Upper lobe of left lung (tissue), 6 donors: ENCODE data around the gene IRF2. TPM values are rescaled to one million over a fixed set of nuclear protein-coding genes. Genes with fewer than 3 reads are reported as not detected.
A peak's percentile ranks its signal among the peaks of the same experiment; 100 is the strongest.

ENCODE experiments used
- ATAC-seq, 2 donors: fragments of 200-7000 bp; cut with Tn5 transposase; one replicate each; pipeline ENCODE4 v1.9.1; 2022; ENCODE audit warnings: mild to moderate bottlenecking in 2 of 2, moderate library complexity in 2 of 2; ENCODE audit not compliant: low FRiP score in 2 of 2
- DNase-seq, 2 donors: peaks; one replicate each; pipeline ENCODE4 v3.0.0-alpha.2; 2019 to 2020
- H3K27ac ChIP-seq, 4 donors: fragments of 200-600 bp; sonication (generic); one replicate each; pipeline ENCODE4 v1.5.1; 2016 to 2019
- H3K27me3 ChIP-seq, 4 donors: fragments of 200-600 bp; sonication (generic); one replicate each; pipeline ENCODE4 v1.5.1; 2017 to 2019
- H3K36me3 ChIP-seq, 4 donors: fragments of 200-600 bp; sonication (generic); one replicate each; pipeline ENCODE4 v1.5.1; 2016 to 2019
- H3K4me1 ChIP-seq, 4 donors: fragments of 200-600 bp; sonication (generic); one replicate each; pipeline ENCODE4 v1.5.1; 2018 to 2019
- H3K4me3 ChIP-seq, 4 donors: fragments of 200-600 bp; sonication (generic); one replicate each; pipeline ENCODE4 v1.5.1; 2017 to 2019; ENCODE audit warnings: mild to moderate bottlenecking in 2 of 4, moderate library complexity in 1 of 4
- H3K9me3 ChIP-seq, 4 donors: fragments of 200-600 bp; sonication (generic); one replicate each; pipeline ENCODE4 v1.5.1; 2018 to 2019
- EP300 ChIP-seq, 4 donors: sonication (generic); formaldehyde crosslinking; IDR thresholded peaks; one replicate each; pipeline ENCODE4 v1.5.1; 2017; ENCODE audit warnings: antibody characterized with exemption in 4 of 4, control low read depth in 2 of 4
- POLR2A ChIP-seq, 4 donors: fragments of 450-650 bp; IDR thresholded peaks; one replicate each; pipeline ENCODE4 v1.5.1; 2016 to 2017; ENCODE audit warnings: antibody characterized with exemption in 4 of 4, mild to moderate bottlenecking in 2 of 4
- POLR2AphosphoS5 ChIP-seq, 2 donors: sonication (generic); formaldehyde crosslinking; IDR thresholded peaks; one replicate each; pipeline ENCODE4 v1.5.1; 2017; ENCODE audit warnings: antibody characterized with exemption in 2 of 2
- WGBS, 2 donors: methylation state at CpG; one replicate each; pipeline ENCODE4 v1.1.5; 2017 to 2018; 5-methylcytosine and 5-hydroxymethylcytosine counted together
- total RNA-seq, 6 donors: library from RNA; depleted of rRNA in 4 of 6; stranded (reverse); fragments of >200 nt in 4 of 6; gene quantifications; one replicate each; pipeline versions ENCODE4 v1.1.0 to v1.2.1, GENCODE V29; 2016 to 2021
- TF ChIP-seq, protein P1 (sequence below), 6 experiments: fragments of 450-650 bp in 4 of 6; fragments of 200-600 bp in 2 of 6; sonication (generic) in 2 of 6; IDR thresholded peaks; one replicate each; pipeline ENCODE4 v1.5.1; 2016 to 2019; ENCODE audit warnings: antibody characterized with exemption in 6 of 6
- donor health status: DM: no; HTN: no; CAD: no; lungs with moderate emphysema.
- donor health status: DM: no; HTN: yes; CAD: no; lungs with severe emphysema.

IRF2 gene
- total RNA-seq, 6 donors from 2014 or later, result 25.5 to 46.1 (median 41.7) TPM

DNA sequence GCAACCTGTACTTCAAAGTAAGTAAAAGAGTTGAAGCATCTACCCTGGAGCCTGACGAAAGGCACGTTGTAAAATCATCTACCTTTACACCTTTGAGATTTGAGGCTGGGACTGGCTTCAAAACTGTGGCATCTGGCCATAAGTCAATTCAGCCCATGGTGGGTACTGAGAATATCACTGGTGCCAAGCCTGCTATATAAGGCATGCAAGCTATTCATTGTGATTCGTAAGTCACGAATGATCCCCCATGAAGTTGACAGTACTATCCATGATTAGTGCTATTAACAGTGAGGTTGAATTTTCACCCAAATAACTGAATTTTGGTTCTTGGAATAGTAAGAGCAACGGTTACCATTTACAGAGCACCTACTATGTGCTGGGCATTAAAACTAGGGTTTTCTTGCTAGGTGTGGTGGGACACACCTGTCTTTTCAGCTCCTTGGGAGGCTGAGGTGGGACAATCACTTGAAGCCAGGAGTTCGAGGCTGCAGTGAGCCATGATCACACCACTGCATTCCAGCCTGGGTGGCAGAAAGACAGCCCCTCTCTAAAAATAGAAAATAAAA, 39.8 kb downstream of the IRF2 start:
- DNase-seq (no peak), ATAC-seq (no peak)
- H3K27me3 ChIP-seq, result no peaks in the 10 kb centered on the region
- WGBS, 2 donors, result 86 to 93% methylated on average over 6 of the region's 6 CpGs
- no peak for TF ChIP-seq POLR2AphosphoS5 (IDR thresholded peaks at IDR 0.05)
- TF ChIP-seq, protein P1, sequence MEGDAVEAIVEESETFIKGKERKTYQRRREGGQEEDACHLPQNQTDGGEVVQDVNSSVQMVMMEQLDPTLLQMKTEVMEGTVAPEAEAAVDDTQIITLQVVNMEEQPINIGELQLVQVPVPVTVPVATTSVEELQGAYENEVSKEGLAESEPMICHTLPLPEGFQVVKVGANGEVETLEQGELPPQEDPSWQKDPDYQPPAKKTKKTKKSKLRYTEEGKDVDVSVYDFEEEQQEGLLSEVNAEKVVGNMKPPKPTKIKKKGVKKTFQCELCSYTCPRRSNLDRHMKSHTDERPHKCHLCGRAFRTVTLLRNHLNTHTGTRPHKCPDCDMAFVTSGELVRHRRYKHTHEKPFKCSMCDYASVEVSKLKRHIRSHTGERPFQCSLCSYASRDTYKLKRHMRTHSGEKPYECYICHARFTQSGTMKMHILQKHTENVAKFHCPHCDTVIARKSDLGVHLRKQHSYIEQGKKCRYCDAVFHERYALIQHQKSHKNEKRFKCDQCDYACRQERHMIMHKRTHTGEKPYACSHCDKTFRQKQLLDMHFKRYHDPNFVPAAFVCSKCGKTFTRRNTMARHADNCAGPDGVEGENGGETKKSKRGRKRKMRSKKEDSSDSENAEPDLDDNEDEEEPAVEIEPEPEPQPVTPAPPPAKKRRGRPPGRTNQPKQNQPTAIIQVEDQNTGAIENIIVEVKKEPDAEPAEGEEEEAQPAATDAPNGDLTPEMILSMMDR (IDR thresholded peaks at IDR 0.05), result no peak
- TF ChIP-seq EP300 (IDR thresholded peaks at IDR 0.05), result no peak
- no peak for TF ChIP-seq POLR2A (IDR thresholded peaks at IDR 0.05)
- H3K9me3 ChIP-seq, result no peaks in the 10 kb centered on the region
- no peaks in the 10 kb centered on the region for H3K36me3 ChIP-seq
- peaks cover 35 to 57% (median 54%) of the 10 kb centered on the region in 4 donors for H3K4me1 ChIP-seq
- H3K27ac ChIP-seq, result no peak overlapping the region
- no peak overlapping the region for H3K4me3 ChIP-seq

DNA sequence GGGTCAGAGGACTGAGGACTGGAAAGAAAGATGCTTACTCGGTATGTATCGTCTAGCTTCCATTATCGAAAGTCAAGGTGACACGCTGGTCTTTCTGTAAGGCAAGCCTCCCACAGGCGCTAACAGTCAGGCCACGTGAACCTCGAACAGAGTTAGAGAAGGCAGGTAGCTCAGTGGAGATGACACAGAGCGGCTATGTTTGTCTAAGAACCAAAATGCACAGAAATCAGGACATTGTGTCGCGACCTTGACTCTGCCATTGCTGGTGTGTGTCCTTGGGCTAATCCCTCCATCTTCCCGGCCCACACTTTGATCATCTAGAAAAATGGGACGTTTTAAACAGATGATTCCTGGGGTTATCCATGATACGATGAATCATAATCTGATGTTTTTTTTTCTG, 40.3 kb downstream of the IRF2 start:
- peaks cover 33 to 55% (median 50%) of the 10 kb centered on the region in 4 donors for H3K4me1 ChIP-seq

DNA sequence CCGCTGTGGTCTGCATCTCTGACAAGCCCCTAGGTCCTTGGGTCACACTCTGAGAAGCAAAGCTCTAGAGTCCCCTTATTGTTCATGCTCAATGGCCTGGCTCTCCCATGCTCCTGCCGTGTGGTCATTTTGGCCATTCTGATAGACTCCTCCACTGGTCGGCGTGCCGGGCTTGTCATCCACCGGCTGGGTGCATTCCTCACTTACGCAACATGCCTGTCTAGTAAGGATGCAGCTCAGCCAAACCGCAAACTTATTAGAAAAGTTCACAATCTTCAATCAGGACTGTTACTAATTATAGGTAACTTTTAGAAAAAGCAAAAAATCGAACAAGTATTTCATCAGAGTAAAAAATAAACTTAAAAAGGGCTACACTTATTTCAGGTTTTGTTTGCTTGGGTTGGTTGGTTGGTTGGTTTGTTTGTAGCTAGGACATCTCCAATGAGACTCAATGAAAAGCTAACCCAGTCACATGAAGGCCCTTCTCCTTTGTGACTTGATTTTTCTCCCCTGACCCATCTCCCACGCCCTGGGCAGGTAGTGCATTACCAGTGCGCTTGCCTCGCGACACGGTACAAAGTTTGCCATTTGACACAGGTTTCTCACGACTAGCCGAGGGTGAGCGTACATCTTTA, 41.0 kb downstream of the IRF2 start:
- no peak for DNase-seq
- WGBS, 2 donors, result 89 to 93% methylated on average over 17 of the region's 17 CpGs
- peak in 1 of 2 donors; percentile 18 for ATAC-seq
- H3K9me3 ChIP-seq, result no peaks in the 10 kb centered on the region
- H3K36me3 ChIP-seq, result peaks cover 0 to 7% (median 2%) of the 10 kb centered on the region in 4 donors
- H3K27ac ChIP-seq, result peak overlapping the region in 2 of 4 donors; percentile 32 to 64
- H3K4me1 ChIP-seq, result peaks cover 29 to 49% (median 43%) of the 10 kb centered on the region in 4 donors
- no peaks in the 10 kb centered on the region for H3K27me3 ChIP-seq
- H3K4me3 ChIP-seq, result no peak overlapping the region
- TF ChIP-seq POLR2AphosphoS5 (IDR thresholded peaks at IDR 0.05), result no peak
- TF ChIP-seq POLR2A (IDR thresholded peaks at IDR 0.05), result peak in 1 of 4 donors; percentile 3
- TF ChIP-seq, protein P1 (IDR thresholded peaks at IDR 0.05), result no peak
- no peak for TF ChIP-seq EP300 (IDR thresholded peaks at IDR 0.05)

More for the DNA sequence above, 40.3 kb downstream of the IRF2 start:
- Histone ChIP-seq H3K9me3 (no peaks in the 10 kb centered on the region), H3K36me3 (peaks cover 0 to under 1% (median 0%) of the 10 kb centered on the region in 4 donors), H3K27ac (no peak overlapping the region), H3K4me3 (no peak overlapping the region), H3K27me3 (no peaks in the 10 kb centered on the region)
- ATAC-seq (no peak), DNase-seq (no peak)
- TF ChIP-seq, protein P1 (IDR thresholded peaks at IDR 0.05), result no peak
- TF ChIP-seq POLR2AphosphoS5 (IDR thresholded peaks at IDR 0.05) (no peak), POLR2A (IDR thresholded peaks at IDR 0.05) (no peak), EP300 (IDR thresholded peaks at IDR 0.05) (no peak)
- 96 to 97% methylated on average over 13 of the region's 13 CpGs for WGBS, 2 donors

DNA sequence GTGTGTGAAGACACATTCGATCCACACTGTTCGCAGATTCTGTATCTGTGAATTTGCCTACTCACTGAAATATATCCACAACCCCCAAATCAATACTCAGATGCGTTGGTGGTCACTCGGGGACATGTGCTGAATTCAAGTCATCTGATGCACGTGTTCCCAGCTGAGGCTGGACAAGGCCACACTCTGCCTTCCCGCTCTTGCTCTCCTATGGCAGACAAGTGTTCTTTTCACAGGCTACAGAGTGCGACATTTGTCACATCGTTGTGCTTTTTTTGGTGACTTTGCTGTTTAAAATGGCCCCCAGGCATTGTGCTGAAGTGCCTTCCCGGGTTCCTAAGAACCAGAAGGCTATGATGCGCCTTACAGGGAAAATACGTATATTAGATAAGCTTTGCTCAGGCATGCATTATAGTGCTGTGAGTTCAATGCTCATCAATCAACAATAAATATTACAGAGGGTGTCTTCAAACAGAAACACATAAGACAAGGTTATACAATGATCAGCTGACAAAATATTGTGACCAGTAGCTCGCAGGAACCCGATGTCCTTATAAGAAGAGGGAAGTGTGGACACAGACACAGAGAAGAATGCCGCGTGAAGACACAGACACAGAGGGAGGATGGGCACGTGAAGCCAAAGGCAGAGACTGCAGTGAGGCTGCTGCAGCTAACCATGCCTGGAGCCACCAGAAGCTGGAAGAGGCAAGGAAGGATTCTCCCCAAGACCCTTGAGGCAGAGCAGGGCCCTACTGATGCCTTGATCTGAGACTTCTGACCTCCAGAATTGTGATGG, 42.0 kb downstream of the IRF2 start:
- peaks cover 0 to 15% (median 4%) of the 10 kb centered on the region in 4 donors for H3K36me3 ChIP-seq
- peaks cover 23 to 50% (median 38%) of the 10 kb centered on the region in 4 donors for H3K4me1 ChIP-seq
- H3K27me3 ChIP-seq, result no peaks in the 10 kb centered on the region
- ATAC-seq, result peak in 1 of 2 donors; percentile 54
- no peak overlapping the region for H3K4me3 ChIP-seq
- TF ChIP-seq EP300 (IDR thresholded peaks at IDR 0.05) (no peak), POLR2A (IDR thresholded peaks at IDR 0.05) (peak in 1 of 4 donors; percentile 69)
- peak overlapping the region in 2 of 4 donors; percentile 32 to 66 for H3K27ac ChIP-seq
- WGBS, 2 donors, result 91 to 92% methylated on average over 16 of the region's 16 CpGs
- H3K9me3 ChIP-seq, result no peaks in the 10 kb centered on the region
- DNase-seq, result peak in 1 of 2 donors; percentile 55

DNA sequence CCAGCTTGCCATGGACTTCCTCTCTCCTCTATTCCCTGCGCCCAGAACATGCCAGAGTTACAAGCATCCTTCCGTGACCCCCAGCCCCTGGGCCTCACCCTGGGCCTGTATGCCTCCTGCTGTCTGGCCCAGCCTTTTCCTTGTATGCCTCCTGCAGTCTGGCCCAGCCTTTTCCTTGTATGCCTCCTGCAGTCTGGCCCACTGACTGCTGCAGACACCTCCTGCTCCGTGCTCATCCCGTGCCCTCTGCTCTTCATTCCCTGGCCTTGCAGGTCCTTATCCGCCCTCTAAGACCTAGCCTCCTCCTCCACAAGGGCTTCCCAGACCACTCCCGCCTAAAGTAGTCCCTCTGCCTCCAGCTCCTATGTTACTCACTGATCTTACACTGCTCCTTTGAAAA, 44.2 kb downstream of the IRF2 start:
- WGBS, 2 donors, result 87 to 88% methylated on average over 6 of the region's 6 CpGs
- Histone ChIP-seq H3K36me3 (peaks cover 0 to 37% (median 17%) of the 10 kb centered on the region in 4 donors), H3K4me1 (peaks cover 24 to 45% (median 38%) of the 10 kb centered on the region in 4 donors), H3K9me3 (no peaks in the 10 kb centered on the region), H3K27me3 (no peaks in the 10 kb centered on the region), H3K4me3 (no peak overlapping the region), H3K27ac (peak overlapping the region in 1 of 4 donors; percentile 48)
- ATAC-seq (no peak), DNase-seq (no peak)
- TF ChIP-seq POLR2A (IDR thresholded peaks at IDR 0.05) (no peak), EP300 (IDR thresholded peaks at IDR 0.05) (no peak), POLR2AphosphoS5 (IDR thresholded peaks at IDR 0.05) (no peak)
- TF ChIP-seq, protein P1 (IDR thresholded peaks at IDR 0.05), result no peak
